GM23338 (cell line): ENCODE measurements around the gene SRSF4.

ENCODE experiments used
- EZH2 ChIP-seq: fragments of 200-600 bp; sonication (generic); IDR thresholded peaks from one replicate; pipeline ENCODE4 v1.8.0; 2017; ENCODE audit warnings: antibody characterized with exemption, mild to moderate bottlenecking, low read depth; ENCODE audit not compliant: unreplicated experiment
- EZH2phosphoT487 ChIP-seq: fragments of 200-600 bp; sonication (generic); IDR thresholded peaks from one replicate; pipeline ENCODE4 v1.8.1; 2018; ENCODE audit warnings: antibody characterized with exemption; ENCODE audit not compliant: unreplicated experiment
- POLR2AphosphoS5 ChIP-seq: IDR thresholded peaks from 2 replicates; pipeline ENCODE4 v1.6.1; 2016; ENCODE audit warnings: antibody characterized with exemption, low read depth
- ZNF331 ChIP-seq: fragments of 250-450 bp; sonication (Bioruptor Pico); IDR thresholded peaks from 2 replicates; pipeline ENCODE4 v1.5.0; 2020; ENCODE audit warnings: low read depth, mild to moderate bottlenecking, moderate library complexity
- TF ChIP-seq, protein P1 (sequence below), 2 experiments: fragments of 200-600 bp in 1 of 2; sonication (generic) in 1 of 2; conservative IDR thresholded peaks; 2 replicates each; pipeline versions ENCODE4 v1.5.1 to v1.6.1; 2016 to 2017; ENCODE audit warnings: antibody characterized with exemption in 2 of 2, low read depth in 2 of 2, mild to moderate bottlenecking in 2 of 2, moderate library complexity in 1 of 2
- TF ChIP-seq, protein P2 (sequence below): IDR thresholded peaks from one replicate; pipeline ENCODE4 v1.6.1; 2018; ENCODE audit warnings: antibody characterized with exemption; ENCODE audit not compliant: unreplicated experiment

DNA sequence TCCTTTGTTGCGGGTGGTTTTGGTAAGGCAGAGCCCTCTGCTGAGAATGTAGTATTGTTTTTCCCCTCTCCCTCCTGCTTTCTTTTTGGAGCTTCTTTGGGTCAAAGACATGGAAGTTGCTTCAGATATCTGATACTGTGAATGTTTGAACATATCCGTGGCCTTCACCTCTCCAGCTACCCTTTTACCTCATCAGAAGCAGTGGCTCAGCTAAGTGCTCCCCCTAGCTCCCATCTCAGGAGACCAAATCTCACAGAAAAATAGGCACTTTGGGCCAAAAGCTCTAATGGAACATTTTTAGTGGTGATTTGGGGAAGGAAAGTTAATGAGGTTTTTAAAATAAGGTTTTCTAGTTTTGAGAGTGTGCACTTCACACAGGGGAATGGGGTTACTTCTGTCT lies 64.3 kb downstream of the SRSF4 start:
- TF ChIP-seq, protein P1, sequence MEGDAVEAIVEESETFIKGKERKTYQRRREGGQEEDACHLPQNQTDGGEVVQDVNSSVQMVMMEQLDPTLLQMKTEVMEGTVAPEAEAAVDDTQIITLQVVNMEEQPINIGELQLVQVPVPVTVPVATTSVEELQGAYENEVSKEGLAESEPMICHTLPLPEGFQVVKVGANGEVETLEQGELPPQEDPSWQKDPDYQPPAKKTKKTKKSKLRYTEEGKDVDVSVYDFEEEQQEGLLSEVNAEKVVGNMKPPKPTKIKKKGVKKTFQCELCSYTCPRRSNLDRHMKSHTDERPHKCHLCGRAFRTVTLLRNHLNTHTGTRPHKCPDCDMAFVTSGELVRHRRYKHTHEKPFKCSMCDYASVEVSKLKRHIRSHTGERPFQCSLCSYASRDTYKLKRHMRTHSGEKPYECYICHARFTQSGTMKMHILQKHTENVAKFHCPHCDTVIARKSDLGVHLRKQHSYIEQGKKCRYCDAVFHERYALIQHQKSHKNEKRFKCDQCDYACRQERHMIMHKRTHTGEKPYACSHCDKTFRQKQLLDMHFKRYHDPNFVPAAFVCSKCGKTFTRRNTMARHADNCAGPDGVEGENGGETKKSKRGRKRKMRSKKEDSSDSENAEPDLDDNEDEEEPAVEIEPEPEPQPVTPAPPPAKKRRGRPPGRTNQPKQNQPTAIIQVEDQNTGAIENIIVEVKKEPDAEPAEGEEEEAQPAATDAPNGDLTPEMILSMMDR (conservative IDR thresholded peaks at IDR 0.05; ENCODE audit: low read depth in 2 of 2) = peak; percentile 46 to 67
- TF ChIP-seq, protein P2, sequence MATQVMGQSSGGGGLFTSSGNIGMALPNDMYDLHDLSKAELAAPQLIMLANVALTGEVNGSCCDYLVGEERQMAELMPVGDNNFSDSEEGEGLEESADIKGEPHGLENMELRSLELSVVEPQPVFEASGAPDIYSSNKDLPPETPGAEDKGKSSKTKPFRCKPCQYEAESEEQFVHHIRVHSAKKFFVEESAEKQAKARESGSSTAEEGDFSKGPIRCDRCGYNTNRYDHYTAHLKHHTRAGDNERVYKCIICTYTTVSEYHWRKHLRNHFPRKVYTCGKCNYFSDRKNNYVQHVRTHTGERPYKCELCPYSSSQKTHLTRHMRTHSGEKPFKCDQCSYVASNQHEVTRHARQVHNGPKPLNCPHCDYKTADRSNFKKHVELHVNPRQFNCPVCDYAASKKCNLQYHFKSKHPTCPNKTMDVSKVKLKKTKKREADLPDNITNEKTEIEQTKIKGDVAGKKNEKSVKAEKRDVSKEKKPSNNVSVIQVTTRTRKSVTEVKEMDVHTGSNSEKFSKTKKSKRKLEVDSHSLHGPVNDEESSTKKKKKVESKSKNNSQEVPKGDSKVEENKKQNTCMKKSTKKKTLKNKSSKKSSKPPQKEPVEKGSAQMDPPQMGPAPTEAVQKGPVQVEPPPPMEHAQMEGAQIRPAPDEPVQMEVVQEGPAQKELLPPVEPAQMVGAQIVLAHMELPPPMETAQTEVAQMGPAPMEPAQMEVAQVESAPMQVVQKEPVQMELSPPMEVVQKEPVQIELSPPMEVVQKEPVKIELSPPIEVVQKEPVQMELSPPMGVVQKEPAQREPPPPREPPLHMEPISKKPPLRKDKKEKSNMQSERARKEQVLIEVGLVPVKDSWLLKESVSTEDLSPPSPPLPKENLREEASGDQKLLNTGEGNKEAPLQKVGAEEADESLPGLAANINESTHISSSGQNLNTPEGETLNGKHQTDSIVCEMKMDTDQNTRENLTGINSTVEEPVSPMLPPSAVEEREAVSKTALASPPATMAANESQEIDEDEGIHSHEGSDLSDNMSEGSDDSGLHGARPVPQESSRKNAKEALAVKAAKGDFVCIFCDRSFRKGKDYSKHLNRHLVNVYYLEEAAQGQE = no peak
- TF ChIP-seq POLR2AphosphoS5 = no peak
- TF ChIP-seq EZH2 = no peak
- no peak for TF ChIP-seq EZH2phosphoT487
- TF ChIP-seq ZNF331 (CRISPR knock-in tag) = no peak
